Prostate gland (tissue), 2 donors: ENCODE measurements around the gene GYG1. TPM values are rescaled to one million over a fixed set of nuclear protein-coding genes. Genes with fewer than 3 reads are reported as not detected.
A peak's percentile ranks its signal among the peaks of the same experiment; 100 is the strongest.

Experiments used
- DNase-seq: peaks from one replicate; pipeline ENCODE4 v3.0.0-alpha.2; 2019; ENCODE audit warnings: low spot score
- H3K27ac ChIP-seq, 2 donors: fragments of 200-600 bp; sonication (generic); 2 replicates each; pipeline ENCODE4 v1.5.1; 2017 to 2019
- H3K27me3 ChIP-seq: fragments of 200-600 bp; sonication (generic); replicated peaks from 2 replicates; pipeline ENCODE4 v1.5.1; 2019; ENCODE audit not compliant: insufficient read depth
- H3K36me3 ChIP-seq, 2 donors: fragments of 200-600 bp; sonication (generic); 1 replicate in 1 of 2; 2 replicates in 1 of 2; pipeline versions ENCODE4 v1.5.1 to v1.8.1; 2017 to 2019
- H3K4me1 ChIP-seq: fragments of 200-600 bp; sonication (generic); replicated peaks from 2 replicates; pipeline ENCODE4 v1.5.1; 2019
- H3K4me3 ChIP-seq, 2 donors: fragments of 200-600 bp; sonication (generic); 2 replicates each; pipeline ENCODE4 v1.5.1; 2017 to 2019
- H3K9me3 ChIP-seq: fragments of 200-600 bp; sonication (generic); 2 replicates; pipeline ENCODE4 v1.5.1; 2017
- CTCF ChIP-seq, 4 experiments: fragments of 200-600 bp in 2 of 4; fragments of 450-650 bp in 2 of 4; sonication (generic) in 2 of 4; IDR thresholded peaks; 1 replicate in 3 of 4; 2 replicates in 1 of 4; pipeline ENCODE4 v1.5.1; 2016 to 2019; ENCODE audit warnings: antibody characterized with exemption in 4 of 4, mild to moderate bottlenecking in 2 of 4, moderate library complexity in 2 of 4
- POLR2A ChIP-seq: fragments of 450-650 bp; IDR thresholded peaks from one replicate; pipeline ENCODE4 v1.6.1; 2016; ENCODE audit warnings: antibody characterized with exemption, mild to moderate bottlenecking
- POLR2AphosphoS5 ChIP-seq: sonication (generic); formaldehyde crosslinking; IDR thresholded peaks from one replicate; pipeline ENCODE4 v1.6.1; 2017; ENCODE audit warnings: antibody characterized with exemption
- WGBS: methylation state at CpG from one replicate; pipeline ENCODE4 v1.1.5; 2018; 5-methylcytosine and 5-hydroxymethylcytosine counted together
- intact Hi-C: fragments of 100-400 bp; cut with DNase I; formaldehyde crosslinking; loops from one replicate; pipeline ENCODE4 v1.14.2; 2022
- total RNA-seq, 2 donors: library from RNA; depleted of rRNA; stranded (reverse); fragments of >200 nt; gene quantifications; one replicate each; pipeline ENCODE4 v1.1.0, GENCODE V29; 2016

The GYG1 gene
- total RNA-seq, 2 donors from 2014 or later: 37.4 to 69.5 TPM

DNA sequence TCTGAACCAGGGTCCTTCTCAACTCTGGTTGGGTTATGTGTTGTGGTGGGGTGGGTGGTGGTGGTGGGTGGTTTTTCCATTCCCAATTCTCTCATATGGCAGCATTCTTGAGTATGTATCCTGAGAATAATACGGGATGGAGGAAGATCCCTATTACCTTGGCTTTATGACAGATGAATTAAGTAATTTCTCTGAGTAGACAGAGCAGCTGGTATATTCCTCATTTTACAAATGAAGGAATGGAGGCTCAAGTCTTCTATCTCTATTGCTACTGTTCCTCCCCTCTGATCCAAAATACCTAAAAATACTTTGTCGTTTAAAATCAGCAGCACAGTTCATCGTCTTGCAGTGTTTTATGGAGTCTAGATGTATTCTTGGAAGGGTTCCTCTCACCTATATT, 10.4 kb downstream of the GYG1 start:
- Histone ChIP-seq H3K4me1 (no peaks in the 10 kb centered on the region), H3K4me3 (no peak overlapping the region), H3K36me3 (no peaks in the 10 kb centered on the region), H3K27me3 (no peaks in the 10 kb centered on the region), H3K9me3 (no peaks in the 10 kb centered on the region), H3K27ac (no peak overlapping the region)
- no peak for TF ChIP-seq CTCF (IDR thresholded peaks at IDR 0.05)
- TF ChIP-seq POLR2AphosphoS5: no peak
- no peak for TF ChIP-seq POLR2A
- DNase-seq: no peak
- intact Hi-C loops: no loop called here
- 92% methylated on average over 3 of the region's 3 CpGs for WGBS

- TF ChIP-seq POLR2A (no peak), POLR2AphosphoS5 (no peak), CTCF (IDR thresholded peaks at IDR 0.05) (no peak)
- no peaks in the 10 kb centered on the region for H3K27me3 ChIP-seq
- H3K36me3 ChIP-seq: no peaks in the 10 kb centered on the region
- H3K4me3 ChIP-seq: no peak overlapping the region
- H3K9me3 ChIP-seq: no peaks in the 10 kb centered on the region
- intact Hi-C loops: no loop called here
- no peak for DNase-seq
- no peaks in the 10 kb centered on the region for H3K4me1 ChIP-seq
- peak overlapping the region; percentile 7 to 30 for H3K27ac ChIP-seq
- 75% methylated on average over 6 of the region's 6 CpGs for WGBS
Measured at GRCh38 chr3:149003653-149004305, 12.4 kb downstream of the GYG1 start.

DNA sequence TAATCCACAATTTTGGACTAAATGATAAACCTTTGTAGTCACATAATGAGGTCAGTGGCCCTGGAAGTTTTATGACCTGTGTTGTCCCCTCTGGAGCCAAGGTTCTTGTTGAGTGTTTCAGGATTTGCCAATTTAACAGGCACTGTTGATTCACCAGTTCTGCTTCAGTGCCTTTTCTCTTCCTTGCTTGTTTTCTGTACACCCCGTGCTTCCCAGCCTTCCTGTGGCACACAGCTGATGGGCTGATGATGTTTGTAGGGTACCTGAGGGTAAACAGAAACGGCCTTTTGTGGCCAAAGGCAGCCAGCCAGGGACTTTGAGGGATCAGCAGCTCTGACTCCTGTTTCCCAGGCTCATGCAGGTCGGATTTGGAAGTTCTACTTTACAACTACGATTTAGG, 13.3 kb downstream of the GYG1 start:
- intact Hi-C loops: no loop called here
- H3K4me3 ChIP-seq: no peak overlapping the region
- peak overlapping the region; percentile 30 to 38 for H3K27ac ChIP-seq
- 16% methylated on average over 4 of the region's 4 CpGs for WGBS
- no peaks in the 10 kb centered on the region for H3K9me3 ChIP-seq
- no peaks in the 10 kb centered on the region for H3K27me3 ChIP-seq
- TF ChIP-seq CTCF (IDR thresholded peaks at IDR 0.05) (no peak), POLR2A (no peak), POLR2AphosphoS5 (peak; percentile 83)
- DNase-seq: peak; percentile 64
- H3K36me3 ChIP-seq: peaks cover 0 to 4% of the 10 kb centered on the region in 2 donors
- no peaks in the 10 kb centered on the region for H3K4me1 ChIP-seq

DNA sequence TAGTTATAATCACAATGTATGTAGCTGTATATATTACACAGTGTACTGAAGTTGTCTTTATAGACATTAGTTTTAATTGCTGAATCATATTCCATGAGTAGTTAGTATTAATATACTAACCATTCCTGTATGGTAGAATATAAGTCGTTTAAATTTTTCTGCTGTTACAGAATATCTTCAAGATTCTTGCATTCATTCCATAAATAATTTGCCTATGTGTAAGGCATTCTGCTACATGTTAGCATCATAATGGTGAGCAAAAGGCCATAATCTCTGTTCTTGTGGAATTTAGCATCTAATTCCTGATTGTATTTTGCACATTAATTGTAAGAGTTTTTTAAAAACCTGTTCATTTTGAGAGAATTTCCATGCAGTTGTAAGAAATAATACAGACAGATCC, 14.1 kb downstream of the GYG1 start:
- intact Hi-C loops: no loop called here
- DNase-seq: no peak
- H3K27me3 ChIP-seq: no peaks in the 10 kb centered on the region
- H3K4me3 ChIP-seq: no peak overlapping the region
- peaks cover 0 to 4% of the 10 kb centered on the region in 2 donors for H3K36me3 ChIP-seq
- WGBS: 83% methylated on average over 1 of the region's 1 CpG
- TF ChIP-seq POLR2AphosphoS5 (no peak), CTCF (IDR thresholded peaks at IDR 0.05) (no peak), POLR2A (no peak)
- no peaks in the 10 kb centered on the region for H3K9me3 ChIP-seq
- H3K27ac ChIP-seq: peak overlapping the region in 1 of 2 donors; percentile 30
- no peaks in the 10 kb centered on the region for H3K4me1 ChIP-seq

DNA sequence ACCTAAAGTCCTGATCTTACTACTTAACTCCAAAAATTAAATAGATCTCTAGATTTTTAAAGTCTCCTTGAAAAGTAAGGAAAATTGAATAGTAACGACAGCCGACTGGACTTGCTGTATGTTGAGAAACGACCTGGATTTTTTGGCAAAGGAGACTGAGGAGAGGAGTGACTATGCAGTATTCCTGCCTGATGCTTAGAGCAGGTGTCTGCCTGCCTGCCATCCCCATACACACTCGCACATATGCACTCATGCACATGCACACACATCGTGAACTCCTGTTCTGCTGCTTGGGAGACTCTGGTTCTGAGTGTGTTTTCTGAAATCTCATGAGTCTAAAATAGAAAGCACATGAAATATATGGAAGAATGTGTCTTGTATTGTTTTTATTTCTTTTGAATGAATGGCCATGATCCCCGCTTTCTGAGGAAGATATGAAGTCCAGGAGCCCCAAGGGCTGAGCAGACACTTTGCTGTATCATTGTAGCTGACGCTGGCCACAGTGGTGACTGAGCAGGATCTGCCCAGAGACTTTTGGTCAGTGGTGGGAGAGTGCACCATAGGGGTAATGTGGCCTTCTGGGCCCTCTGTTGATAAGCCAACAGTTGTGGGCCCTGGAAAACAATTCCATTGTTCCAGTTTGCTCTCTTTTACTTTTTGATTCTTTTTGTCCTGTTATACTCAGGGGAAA, 16.4 kb downstream of the GYG1 start:
- 94% methylated on average over 7 of the region's 7 CpGs for WGBS
- Histone ChIP-seq H3K4me1 (no peaks in the 10 kb centered on the region), H3K4me3 (no peak overlapping the region), H3K27ac (no peak overlapping the region), H3K27me3 (no peaks in the 10 kb centered on the region), H3K36me3 (peaks cover 0 to 4% of the 10 kb centered on the region in 2 donors), H3K9me3 (no peaks in the 10 kb centered on the region)
- TF ChIP-seq CTCF (IDR thresholded peaks at IDR 0.05) (no peak), POLR2AphosphoS5 (no peak), POLR2A (no peak)
- intact Hi-C loops: no loop called here
- no peak for DNase-seq
